Measurements from ENCODE around the gene MAST4. TPM values are rescaled to one million over a fixed set of nuclear protein-coding genes. Genes with fewer than 3 reads are reported as not detected.

MAST4 gene
- total RNA-seq, 1 donor from 2014 or later: 0.99 TPM

DNA sequence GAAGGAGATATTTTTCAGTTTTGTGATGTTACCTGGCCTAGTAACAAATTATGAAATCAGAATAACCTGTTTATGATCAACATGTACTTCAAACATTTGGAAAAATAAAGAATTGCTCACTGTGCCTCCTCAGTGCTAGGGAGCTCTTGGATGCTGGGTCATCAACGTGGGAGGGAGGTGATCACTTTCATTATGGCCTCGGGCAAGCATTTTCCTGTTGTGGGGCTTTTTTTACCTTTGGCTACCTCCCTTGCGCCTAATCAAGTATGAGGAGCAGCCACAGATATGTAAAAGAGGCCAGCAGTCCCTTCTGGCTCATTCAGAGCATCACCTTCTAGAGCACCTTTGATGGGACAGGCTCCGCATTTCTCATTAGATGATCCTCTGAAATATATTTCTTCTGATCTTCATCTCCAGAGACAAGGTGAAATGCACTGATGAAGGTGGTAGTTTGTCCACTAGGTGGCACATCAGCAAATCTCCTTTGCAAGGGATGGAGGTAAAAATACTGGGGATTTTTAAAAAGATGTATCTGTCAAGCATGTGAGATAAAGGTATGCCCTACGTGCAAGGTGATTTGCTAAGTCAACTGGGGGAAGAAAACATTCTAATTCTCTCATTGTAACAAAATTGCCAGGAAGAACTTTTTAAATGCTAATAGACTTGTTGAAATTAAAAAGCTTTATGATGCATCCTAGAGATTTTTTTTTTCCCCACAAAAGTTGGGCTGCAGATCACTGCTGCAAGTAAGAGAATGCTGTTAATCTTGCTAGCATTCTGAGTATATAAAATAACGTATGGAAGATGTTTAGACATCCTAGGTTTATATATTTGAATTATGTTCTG lies 218.2 kb downstream of the MAST4 start:
- TF ChIP-seq EZH2 (IDR thresholded peaks at IDR 0.05) (no peak), EZH2phosphoT487 (IDR thresholded peaks at IDR 0.05) (no peak)
- TF ChIP-seq, protein P1, sequence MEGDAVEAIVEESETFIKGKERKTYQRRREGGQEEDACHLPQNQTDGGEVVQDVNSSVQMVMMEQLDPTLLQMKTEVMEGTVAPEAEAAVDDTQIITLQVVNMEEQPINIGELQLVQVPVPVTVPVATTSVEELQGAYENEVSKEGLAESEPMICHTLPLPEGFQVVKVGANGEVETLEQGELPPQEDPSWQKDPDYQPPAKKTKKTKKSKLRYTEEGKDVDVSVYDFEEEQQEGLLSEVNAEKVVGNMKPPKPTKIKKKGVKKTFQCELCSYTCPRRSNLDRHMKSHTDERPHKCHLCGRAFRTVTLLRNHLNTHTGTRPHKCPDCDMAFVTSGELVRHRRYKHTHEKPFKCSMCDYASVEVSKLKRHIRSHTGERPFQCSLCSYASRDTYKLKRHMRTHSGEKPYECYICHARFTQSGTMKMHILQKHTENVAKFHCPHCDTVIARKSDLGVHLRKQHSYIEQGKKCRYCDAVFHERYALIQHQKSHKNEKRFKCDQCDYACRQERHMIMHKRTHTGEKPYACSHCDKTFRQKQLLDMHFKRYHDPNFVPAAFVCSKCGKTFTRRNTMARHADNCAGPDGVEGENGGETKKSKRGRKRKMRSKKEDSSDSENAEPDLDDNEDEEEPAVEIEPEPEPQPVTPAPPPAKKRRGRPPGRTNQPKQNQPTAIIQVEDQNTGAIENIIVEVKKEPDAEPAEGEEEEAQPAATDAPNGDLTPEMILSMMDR (IDR thresholded peaks at IDR 0.05): peak; percentile 86
- H3K27ac Mint-ChIP-seq: no peak overlapping the region

DNA sequence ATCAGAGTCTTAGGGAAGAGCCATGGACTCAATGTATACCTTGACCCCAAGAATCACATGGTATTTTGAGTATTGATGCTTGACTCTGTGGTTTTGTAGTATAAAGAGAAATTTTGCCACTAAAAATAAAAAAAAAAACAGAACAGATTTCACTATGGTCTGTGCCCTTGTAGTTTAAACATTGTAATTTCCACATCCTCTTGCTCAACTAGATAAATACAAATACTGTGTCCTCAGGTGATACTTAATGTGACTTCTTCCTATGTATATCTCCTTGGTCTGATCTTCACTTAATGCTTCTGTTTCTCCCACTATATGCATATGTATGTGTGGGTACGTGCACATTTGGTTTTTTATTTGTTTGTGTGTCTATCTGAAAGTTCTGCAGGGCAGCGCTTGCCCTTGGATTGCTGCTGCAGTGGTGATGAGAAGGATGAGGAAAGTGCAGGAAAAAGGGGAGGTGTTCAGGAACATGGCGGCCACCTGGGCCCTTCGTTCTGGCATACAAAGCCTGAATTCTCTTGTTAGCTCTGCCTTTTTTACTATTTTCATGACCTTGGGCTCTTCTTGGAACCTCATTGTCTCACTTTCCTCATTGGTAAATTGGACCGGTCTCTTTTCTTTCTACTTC lies 222.2 kb downstream of the MAST4 start:
- Mint-ChIP-seq H3K4me1 (no peaks in the 10 kb centered on the region), H3K27me3 (ENCODE audit: insufficient read depth, low read depth) (no peaks in the 10 kb centered on the region), H3K4me3 (no peak overlapping the region), H3K9me3 (no peaks in the 10 kb centered on the region), H3K36me3 (no peaks in the 10 kb centered on the region), H3K27ac (peak overlapping the region; percentile 4)
- no peaks in the 10 kb centered on the region for H3K27me3 ChIP-seq
- TF ChIP-seq EZH2 (IDR thresholded peaks at IDR 0.05) (no peak), EZH2phosphoT487 (IDR thresholded peaks at IDR 0.05) (no peak)
- TF ChIP-seq, protein P1 (IDR thresholded peaks at IDR 0.05): no peak
- no peaks in the 10 kb centered on the region for H3K36me3 ChIP-seq
- no peaks in the 10 kb centered on the region for H3F3A ChIP-seq (ENCODE audit: low read depth)
- H3K4me1 ChIP-seq: no peaks in the 10 kb centered on the region
- DNase-seq (ENCODE audit: low spot score): no peak
- H2AFZ ChIP-seq (replicated peaks): no peak overlapping the region
- H4K20me1 ChIP-seq (ENCODE audit: low read depth): no peaks in the 10 kb centered on the region
- no peaks in the 10 kb centered on the region for H3K9me3 ChIP-seq (ENCODE audit: low read depth)
- no peak overlapping the region for H3K27ac ChIP-seq
- no peak overlapping the region for H3K9ac ChIP-seq
- no peaks in the 10 kb centered on the region for H3K79me2 ChIP-seq (ENCODE audit: low read depth)
- no peak overlapping the region for H3K4me2 ChIP-seq
- no peak overlapping the region for H3K4me3 ChIP-seq

More for the DNA sequence above, 218.2 kb downstream of the MAST4 start:
- no peaks in the 10 kb centered on the region for H3K9me3 ChIP-seq (ENCODE audit: low read depth)
- H3F3A ChIP-seq (ENCODE audit: low read depth): no peaks in the 10 kb centered on the region
- Mint-ChIP-seq H3K9me3 (no peaks in the 10 kb centered on the region), H3K4me1 (no peaks in the 10 kb centered on the region), H3K36me3 (no peaks in the 10 kb centered on the region), H3K27me3 (ENCODE audit: insufficient read depth, low read depth) (no peaks in the 10 kb centered on the region), H3K4me3 (no peak overlapping the region)
- H3K4me2 ChIP-seq: no peak overlapping the region
- no peak overlapping the region for H3K27ac ChIP-seq
- H4K20me1 ChIP-seq (ENCODE audit: low read depth): no peaks in the 10 kb centered on the region
- no peaks in the 10 kb centered on the region for H3K27me3 ChIP-seq
- H2AFZ ChIP-seq (replicated peaks): peak overlapping the region; percentile 2
- H3K9ac ChIP-seq: no peak overlapping the region
- peaks cover 9% of the 10 kb centered on the region for H3K4me1 ChIP-seq
- no peaks in the 10 kb centered on the region for H3K36me3 ChIP-seq
- no peak overlapping the region for H3K4me3 ChIP-seq
- H3K79me2 ChIP-seq (ENCODE audit: low read depth): no peaks in the 10 kb centered on the region
- DNase-seq (ENCODE audit: low spot score): peak; percentile 57

DNA sequence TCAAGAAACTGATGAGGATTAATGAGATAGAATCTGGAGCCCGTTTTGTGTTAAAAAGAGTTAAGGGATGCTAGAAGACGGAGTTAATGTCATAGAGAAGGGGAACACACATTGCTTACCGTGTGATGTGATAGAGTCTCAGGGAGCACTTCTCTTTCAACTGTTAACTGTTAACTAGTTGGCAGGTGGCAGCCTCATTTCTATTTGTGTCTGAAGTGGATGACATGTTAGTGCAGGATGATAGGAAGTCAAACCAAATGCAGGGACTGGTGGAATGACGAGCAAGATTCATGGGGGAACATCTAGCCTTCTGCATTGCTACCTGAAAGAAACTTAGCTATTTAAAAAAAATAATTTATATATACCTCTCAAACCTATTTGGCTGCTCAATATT lies 222.7 kb downstream of the MAST4 start:
- no peaks in the 10 kb centered on the region for H3K27me3 Mint-ChIP-seq (ENCODE audit: insufficient read depth, low read depth)
- Histone ChIP-seq H3K36me3 (no peaks in the 10 kb centered on the region), H2AFZ (replicated peaks) (no peak overlapping the region)

More for the DNA sequence above, 222.7 kb downstream of the MAST4 start:
- Mint-ChIP-seq H3K4me3 (no peak overlapping the region), H3K9me3 (no peaks in the 10 kb centered on the region), H3K27ac (no peak overlapping the region), H3K4me1 (no peaks in the 10 kb centered on the region), H3K36me3 (no peaks in the 10 kb centered on the region)
- Histone ChIP-seq H3K27me3 (no peaks in the 10 kb centered on the region), H3K27ac (no peak overlapping the region), H3K4me2 (no peak overlapping the region), H3K4me3 (no peak overlapping the region), H3K4me1 (no peaks in the 10 kb centered on the region), H3F3A (ENCODE audit: low read depth) (no peaks in the 10 kb centered on the region), H3K79me2 (ENCODE audit: low read depth) (no peaks in the 10 kb centered on the region), H3K9ac (no peak overlapping the region), H4K20me1 (ENCODE audit: low read depth) (no peaks in the 10 kb centered on the region), H3K9me3 (ENCODE audit: low read depth) (no peaks in the 10 kb centered on the region)
- no peak for DNase-seq (ENCODE audit: low spot score)
- no peak for TF ChIP-seq EZH2 (IDR thresholded peaks at IDR 0.05)
- TF ChIP-seq, protein P1 (IDR thresholded peaks at IDR 0.05): no peak
- no peak for TF ChIP-seq EZH2phosphoT487 (IDR thresholded peaks at IDR 0.05)

Measured in neural progenitor cell (in vitro differentiated cells).